ENCODE results near the gene CRYBG3. TPM values are rescaled to one million over a fixed set of nuclear protein-coding genes. Genes with fewer than 3 reads are reported as not detected.
"Not testable (repeated sequence)": the region's sequence is repeated elsewhere in the genome, so short reads cannot be mapped to it uniquely, and the experiment has no call there.

The CRYBG3 gene
- total and polyA plus RNA-seq, 8 donors, result 5.7 to 57.6 (median 23.0) TPM

GRCh38 chr3:97896547-97896946, 74.7 kb downstream of the CRYBG3 start:
- TF ChIP-seq EP300 (IDR thresholded peaks at IDR 0.05) (no peak), POLR2AphosphoS5 (IDR thresholded peaks at IDR 0.05) (no peak), POLR2A (IDR thresholded peaks at IDR 0.05) (no peak)
- TF ChIP-seq, protein P1, sequence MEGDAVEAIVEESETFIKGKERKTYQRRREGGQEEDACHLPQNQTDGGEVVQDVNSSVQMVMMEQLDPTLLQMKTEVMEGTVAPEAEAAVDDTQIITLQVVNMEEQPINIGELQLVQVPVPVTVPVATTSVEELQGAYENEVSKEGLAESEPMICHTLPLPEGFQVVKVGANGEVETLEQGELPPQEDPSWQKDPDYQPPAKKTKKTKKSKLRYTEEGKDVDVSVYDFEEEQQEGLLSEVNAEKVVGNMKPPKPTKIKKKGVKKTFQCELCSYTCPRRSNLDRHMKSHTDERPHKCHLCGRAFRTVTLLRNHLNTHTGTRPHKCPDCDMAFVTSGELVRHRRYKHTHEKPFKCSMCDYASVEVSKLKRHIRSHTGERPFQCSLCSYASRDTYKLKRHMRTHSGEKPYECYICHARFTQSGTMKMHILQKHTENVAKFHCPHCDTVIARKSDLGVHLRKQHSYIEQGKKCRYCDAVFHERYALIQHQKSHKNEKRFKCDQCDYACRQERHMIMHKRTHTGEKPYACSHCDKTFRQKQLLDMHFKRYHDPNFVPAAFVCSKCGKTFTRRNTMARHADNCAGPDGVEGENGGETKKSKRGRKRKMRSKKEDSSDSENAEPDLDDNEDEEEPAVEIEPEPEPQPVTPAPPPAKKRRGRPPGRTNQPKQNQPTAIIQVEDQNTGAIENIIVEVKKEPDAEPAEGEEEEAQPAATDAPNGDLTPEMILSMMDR (IDR thresholded peaks at IDR 0.05), result no peak
- Histone ChIP-seq H3K9me3 (no peaks in the 10 kb centered on the region), H3K4me1 (peaks cover 0 to 7% (median 6%) of the 10 kb centered on the region in 4 donors), H3K4me3 (no peak overlapping the region), H3K27ac (no peak overlapping the region), H3K36me3 (peaks cover 0 to 63% (median 44%) of the 10 kb centered on the region in 4 donors), H3K27me3 (no peaks in the 10 kb centered on the region)
- DNase-seq, result no peak
- WGBS, 5 donors, result 86 to 93% (median 89%) methylated on average over 3 of the region's 3 CpGs
- intact Hi-C loops (cut with DNase I; ENCODE audit: low total_unique reads), result no loop called here

DNA sequence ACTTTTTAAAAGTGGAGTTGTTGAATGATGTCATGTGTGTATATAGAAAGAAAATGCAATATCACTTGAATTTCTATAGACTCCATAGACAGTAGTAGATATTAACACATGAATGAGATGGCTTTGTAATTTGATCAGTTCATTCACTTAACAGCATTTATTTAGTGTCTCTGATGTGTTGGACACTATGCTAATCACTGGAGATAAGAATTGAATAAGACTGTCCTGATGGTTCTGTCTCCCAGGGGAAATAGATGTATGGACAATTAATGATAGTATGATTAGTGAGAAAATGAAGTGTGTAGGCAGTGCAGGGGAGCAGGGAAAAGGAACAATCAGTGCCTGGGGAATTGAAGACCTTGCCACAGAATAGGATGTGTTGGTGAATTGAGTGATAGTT, 77.5 kb downstream of the CRYBG3 start:
- Histone ChIP-seq H3K27me3 (no peaks in the 10 kb centered on the region), H3K9me3 (no peaks in the 10 kb centered on the region), H3K27ac (no peak overlapping the region), H3K4me1 (peaks cover 0 to 14% (median 12%) of the 10 kb centered on the region in 4 donors), H3K36me3 (peaks cover 0 to 46% (median 34%) of the 10 kb centered on the region in 4 donors), H3K4me3 (no peak overlapping the region)
- intact Hi-C loops (cut with DNase I; ENCODE audit: low total_unique reads), result no loop called here
- TF ChIP-seq POLR2A (IDR thresholded peaks at IDR 0.05) (no peak), POLR2AphosphoS5 (IDR thresholded peaks at IDR 0.05) (no peak)
- TF ChIP-seq, protein P1 (IDR thresholded peaks at IDR 0.05), result no peak
- no peak for DNase-seq

DNA sequence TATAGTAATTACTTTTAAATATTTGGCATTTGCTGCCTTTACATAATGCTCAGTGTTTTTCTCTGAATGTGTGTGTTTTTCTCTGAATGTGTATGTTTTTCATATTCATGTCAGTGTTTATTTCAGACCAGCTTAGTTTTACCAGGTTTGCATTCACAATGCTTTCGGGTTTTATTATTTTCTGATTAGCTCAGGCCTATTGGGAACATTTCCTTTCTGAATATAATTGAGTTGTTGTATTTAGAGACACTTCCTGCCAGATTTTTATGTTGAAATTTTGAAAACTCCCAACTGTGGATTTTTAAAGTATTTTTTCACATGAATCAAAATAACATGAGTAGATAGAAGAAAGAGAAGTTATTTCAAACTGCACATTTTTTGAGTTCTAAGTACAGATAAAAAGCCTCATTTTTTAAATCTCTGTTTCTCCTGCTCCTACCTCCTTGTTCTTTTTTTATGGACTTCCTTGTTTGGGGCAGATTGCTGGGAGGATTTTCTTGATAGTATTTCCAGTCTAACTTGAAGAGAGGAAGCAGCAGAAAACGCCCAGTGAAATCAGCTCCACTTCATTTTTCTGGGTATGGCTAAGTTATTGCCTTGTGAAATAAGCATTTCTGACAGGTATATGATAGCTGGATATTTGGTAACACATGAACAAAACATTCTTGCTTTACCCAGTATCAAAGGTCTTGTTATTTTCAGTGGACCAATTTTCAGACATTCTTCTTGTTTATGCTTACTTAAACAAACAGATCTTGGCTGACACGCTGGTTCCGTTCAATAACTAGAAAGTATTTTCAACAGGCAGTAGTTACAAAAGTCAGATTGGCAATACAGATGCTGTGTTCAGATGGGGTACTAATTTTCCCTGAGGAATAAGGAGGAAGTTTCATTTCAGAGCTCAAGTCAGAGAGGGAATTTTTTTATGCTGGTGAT, 79.8 kb downstream of the CRYBG3 start:
- Histone ChIP-seq H3K4me1 (peaks cover 0 to 14% (median 12%) of the 10 kb centered on the region in 4 donors), H3K9me3 (no peaks in the 10 kb centered on the region), H3K27ac (peak overlapping the region in 4 of 5 donors; percentile 21 to 64 (median 34)), H3K4me3 (no peak overlapping the region), H3K36me3 (peaks cover 0 to 33% (median 24%) of the 10 kb centered on the region in 4 donors), H3K27me3 (no peaks in the 10 kb centered on the region)
- 37 to 49% (median 42%) methylated on average over 4 of the region's 4 CpGs for WGBS, 5 donors
- TF ChIP-seq EP300 (IDR thresholded peaks at IDR 0.05) (no peak), POLR2A (IDR thresholded peaks at IDR 0.05) (no peak), POLR2AphosphoS5 (IDR thresholded peaks at IDR 0.05) (no peak)
- TF ChIP-seq, protein P1 (IDR thresholded peaks at IDR 0.05), result no peak
- DNase-seq, result peak in 1 of 2 donors; percentile 47
- intact Hi-C loops (cut with DNase I; ENCODE audit: low total_unique reads), result no loop called here

DNA sequence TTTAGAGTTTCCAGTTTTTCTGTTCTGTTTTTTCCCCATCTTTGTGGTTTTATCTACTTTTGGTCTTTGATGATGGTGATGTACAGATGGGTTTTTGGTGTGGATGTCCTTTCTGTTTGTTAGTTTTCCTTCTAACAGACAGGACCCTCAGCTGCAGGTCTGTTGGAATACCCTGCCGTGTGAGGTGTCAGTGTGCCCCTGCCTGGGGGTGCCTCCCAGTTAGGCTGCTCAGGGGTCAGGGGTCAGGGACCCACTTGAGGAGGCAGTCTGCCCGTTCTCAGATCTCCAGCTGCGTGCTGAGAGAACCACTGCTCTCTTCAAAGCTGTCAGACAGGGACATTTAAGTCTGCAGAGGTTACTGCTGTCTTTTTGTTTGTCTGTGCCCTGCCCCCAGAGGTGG, 88.0 kb downstream of the CRYBG3 start:
- H3K27ac ChIP-seq; intact Hi-C loops (cut with DNase I; ENCODE audit: low total_unique reads); DNase-seq; H3K4me3 ChIP-seq; H3K27me3 ChIP-seq; H3K9me3 ChIP-seq: not testable (repeated sequence)
- Histone ChIP-seq H3K36me3 (peaks cover 0 to 33% (median 24%) of the 10 kb centered on the region in 4 donors), H3K4me1 (peaks cover 0 to 13% (median 5%) of the 10 kb centered on the region in 4 donors)
- 38 to 80% (median 42%) methylated on average over 1 to 2 of the region's 3 CpGs; no CpG with 5 or more reads in 2 of the 5 donors for WGBS, 5 donors

- peak overlapping the region in 1 of 4 donors; percentile 11 for H3K4me3 ChIP-seq
- intact Hi-C loops (cut with DNase I; ENCODE audit: low total_unique reads); DNase-seq; H3K9me3 ChIP-seq; H3K27me3 ChIP-seq; H3K27ac ChIP-seq: not testable (repeated sequence)
- peaks cover 1 to 37% (median 28%) of the 10 kb centered on the region in 4 donors for H3K36me3 ChIP-seq
- peaks cover 0 to 13% (median 5%) of the 10 kb centered on the region in 4 donors for H3K4me1 ChIP-seq
- WGBS, 5 donors, result 63 to 79% (median 71%) methylated on average over 21 to 24 of the region's 24 CpGs
These were observed 88.5 kb downstream of the CRYBG3 start for GRCh38 chr3:97910236-97910831.

All from stomach (tissue), 9 donors.